ENCODE results near the gene KIR3DL2.
"Not testable (repeated sequence)": the region's sequence is repeated elsewhere in the genome, so short reads cannot be mapped to it uniquely, and the experiment has no call there.

The KIR3DL2 gene

GRCh38 chr19:54873990-54874389 is 23.7 kb downstream of the KIR3DL2 start, which contains the start of gene FCAR:
Gene FCAR, plus strand, starts transcription at chr19:54874235. Its CDS starts 55 bp downstream, at chr19:54874290.
- no peak for DNase-seq

- DNase-seq, result no peak
Observed at GRCh38 chr19:54875506-54875905, 25.3 kb downstream of the KIR3DL2 start.

GRCh38 chr19:54877471-54877870 is 27.2 kb downstream of the KIR3DL2 start:
- DNase-seq, result no peak

GRCh38 chr19:54881884-54882283 is 31.6 kb downstream of the KIR3DL2 start:
- DNase-seq, result no peak

- DNase-seq, result no peak
Observed at GRCh38 chr19:54882758-54883157, 32.5 kb downstream of the KIR3DL2 start.

DNA sequence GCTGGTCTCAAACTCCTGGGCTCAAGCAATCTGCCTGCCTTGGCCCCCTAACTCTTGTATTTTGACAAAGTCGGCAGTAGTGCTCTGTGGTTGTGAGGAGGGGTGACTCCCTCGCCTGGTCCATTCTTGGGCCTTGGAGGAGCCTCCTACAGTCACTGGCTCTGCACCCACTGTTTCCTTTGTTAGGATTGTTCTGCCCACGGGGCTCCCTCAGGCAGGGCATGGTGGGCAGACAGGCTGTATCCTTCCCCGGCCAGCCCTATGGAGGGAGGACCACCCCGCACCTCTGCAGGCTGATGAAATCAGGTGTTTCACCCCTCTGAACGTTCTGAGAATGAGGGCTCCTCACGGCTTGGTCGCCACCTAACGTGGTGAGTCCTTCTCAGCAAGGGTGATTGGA is 33.0 kb downstream of the KIR3DL2 start:
- no peak for DNase-seq

DNA sequence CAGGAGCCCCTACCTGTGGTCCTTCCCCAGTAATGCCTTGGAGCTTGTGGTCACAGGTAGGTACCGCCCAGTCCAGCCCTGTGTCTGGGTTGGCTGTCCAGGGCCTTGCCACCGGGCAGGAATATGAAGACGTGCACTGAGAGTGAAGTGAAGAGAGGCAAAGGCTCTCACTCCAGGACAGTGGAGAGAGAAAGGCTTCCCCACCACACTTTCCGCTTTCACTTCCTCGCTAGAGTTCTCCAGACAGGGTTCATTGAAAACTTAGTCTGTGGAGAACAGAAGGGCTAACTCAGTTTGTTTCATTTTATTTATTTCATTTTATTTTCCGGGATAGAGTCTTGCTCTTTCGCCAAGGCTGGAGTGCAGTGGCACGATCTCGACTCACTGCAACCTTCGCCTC is 38.0 kb downstream of the KIR3DL2 start:
- no peak for DNase-seq

DNA sequence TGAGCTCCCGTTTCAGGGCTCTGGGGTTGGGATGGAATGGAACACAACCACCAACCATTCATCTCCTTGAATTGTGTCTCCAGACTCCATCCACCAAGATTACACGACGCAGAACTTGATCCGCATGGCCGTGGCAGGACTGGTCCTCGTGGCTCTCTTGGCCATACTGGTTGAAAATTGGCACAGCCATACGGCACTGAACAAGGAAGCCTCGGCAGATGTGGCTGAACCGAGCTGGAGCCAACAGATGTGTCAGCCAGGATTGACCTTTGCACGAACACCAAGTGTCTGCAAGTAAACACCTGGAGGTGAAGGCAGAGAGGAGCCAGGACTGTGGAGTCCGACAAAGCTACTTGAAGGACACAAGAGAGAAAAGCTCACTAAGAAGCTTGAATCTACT is 39.3 kb downstream of the KIR3DL2 start:
- no peak for DNase-seq

DNA sequence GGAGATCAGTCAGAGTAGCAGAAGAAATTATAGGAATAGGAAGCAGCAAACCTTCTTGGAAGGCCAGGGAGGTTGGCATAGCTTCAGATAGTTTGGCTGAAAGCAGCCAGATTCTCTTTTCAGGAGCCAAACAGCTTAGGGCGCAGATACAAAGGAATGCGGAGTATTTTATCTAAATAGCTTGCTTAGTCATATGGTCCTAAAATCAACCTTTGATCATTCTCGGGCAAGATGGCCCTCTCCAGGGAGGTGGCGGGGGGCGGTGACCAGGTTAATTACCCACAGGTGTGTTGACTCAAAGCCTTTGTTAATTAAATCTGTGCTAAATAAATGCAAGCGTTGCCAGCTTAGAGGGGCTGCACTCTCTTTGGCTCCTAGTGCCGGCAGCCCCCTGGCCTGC is 43.2 kb downstream of the KIR3DL2 start:
- no peak for DNase-seq

GRCh38 chr19:54894106-54894505 is 43.9 kb downstream of the KIR3DL2 start:
- DNase-seq, result not testable (repeated sequence)

- no peak for DNase-seq
Observed at GRCh38 chr19:54896036-54896435, 45.8 kb downstream of the KIR3DL2 start.

GRCh38 chr19:54898685-54899084 is 48.4 kb downstream of the KIR3DL2 start:
- not testable (repeated sequence) for DNase-seq

- DNase-seq, result not testable (repeated sequence)
Observed at GRCh38 chr19:54899646-54900045, 49.4 kb downstream of the KIR3DL2 start.

DNA sequence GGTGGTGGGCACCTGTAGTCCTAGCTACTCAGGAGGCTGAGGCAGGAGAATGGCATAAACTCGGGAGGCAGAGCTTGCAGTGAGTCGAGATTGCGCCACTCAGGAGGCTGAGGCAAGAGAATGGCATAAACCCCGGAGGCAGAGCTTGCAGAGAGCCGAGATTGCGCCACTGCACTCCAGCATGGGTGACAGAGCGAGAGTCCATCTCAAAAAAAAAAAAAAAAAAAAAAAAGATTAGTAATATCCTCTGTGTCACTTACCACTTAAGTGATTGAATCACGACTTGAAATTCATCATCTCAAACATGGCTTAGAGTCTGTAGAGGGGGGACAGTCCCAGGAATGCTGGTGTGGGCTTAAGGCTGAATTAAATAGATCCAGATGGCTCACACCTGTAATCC is 50.9 kb downstream of the KIR3DL2 start:
- not testable (repeated sequence) for DNase-seq

DNA sequence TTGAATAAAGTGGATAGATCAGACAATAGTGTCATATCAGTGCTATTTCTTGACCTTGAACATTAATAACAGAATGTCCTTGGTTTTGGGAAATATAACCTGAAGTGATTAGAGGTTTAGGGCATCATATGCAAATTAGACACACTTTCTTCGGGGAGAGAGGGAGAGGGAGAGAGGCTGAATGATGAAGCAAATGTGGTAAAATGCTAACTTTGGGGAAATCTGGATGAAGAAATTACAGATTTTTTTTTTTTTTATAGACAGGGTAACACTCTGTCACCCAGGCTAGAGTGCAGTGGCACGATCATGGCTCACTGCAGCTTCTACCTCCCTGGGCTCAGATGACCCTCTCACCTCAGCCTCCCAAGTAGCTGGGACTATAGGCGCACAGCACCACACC is 51.8 kb downstream of the KIR3DL2 start:
- DNase-seq, result no peak

GRCh38 chr19:54903303-54903702 is 53.1 kb downstream of the KIR3DL2 start:
- no peak for DNase-seq

- DNase-seq, result not testable (repeated sequence)
Observed at GRCh38 chr19:54904261-54904660, 54.0 kb downstream of the KIR3DL2 start.

DNA sequence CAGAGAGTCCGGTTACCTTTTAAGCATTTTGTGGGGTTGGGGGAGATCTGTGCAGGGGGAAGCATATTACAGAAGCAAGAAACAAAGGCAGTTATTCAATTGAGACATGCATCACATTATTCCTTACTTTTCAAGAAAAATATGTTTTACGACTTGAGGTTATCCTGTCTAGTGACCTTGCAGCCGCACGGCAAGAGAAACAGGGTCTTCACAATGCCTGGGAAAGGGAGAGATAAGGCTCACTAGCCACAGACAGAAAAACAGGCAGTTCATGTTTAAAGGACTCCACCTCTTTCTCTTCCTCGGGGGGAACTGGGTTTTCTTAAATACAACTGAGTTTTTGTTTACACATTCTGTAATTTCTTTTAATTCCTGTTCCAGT is 55.2 kb downstream of the KIR3DL2 start:
- no peak for DNase-seq

GRCh38 chr19:54905803-54906511 is 55.7 kb downstream of the KIR3DL2 start, which contains the start of gene NCR1:
Gene NCR1, plus strand, starts transcription at chr19:54906148. Its CDS starts 40 bp downstream, at chr19:54906188.
- no peak for DNase-seq

- no peak for DNase-seq
Observed at GRCh38 chr19:54906819-54907218, 56.6 kb downstream of the KIR3DL2 start.

DNA sequence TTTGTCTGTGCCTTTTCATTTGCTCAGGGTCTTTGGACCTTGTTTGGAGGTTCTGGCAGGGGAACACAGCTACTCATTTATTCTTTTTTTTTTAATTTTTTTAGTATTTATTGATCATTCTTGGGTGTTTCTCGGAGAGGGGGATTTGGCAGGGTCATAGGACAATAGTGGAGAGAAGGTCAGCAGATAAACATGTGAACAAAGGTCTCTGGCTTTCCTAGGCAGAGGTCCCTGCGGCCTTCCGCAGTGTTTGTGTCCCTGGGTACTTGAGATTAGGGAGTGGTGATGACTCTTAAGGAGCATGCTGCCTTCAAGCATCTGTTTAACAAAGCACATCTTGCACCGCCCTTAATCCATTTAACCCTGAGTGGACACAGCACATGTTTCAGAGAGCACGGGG is 57.7 kb downstream of the KIR3DL2 start:
- not testable (repeated sequence) for DNase-seq

All from NCI-H2029 treated with DMSO at 0.1 percent for 48 hours (cell line).